Upper lobe of left lung (tissue), 4 donors: ENCODE data around the gene RIOX2.

Experiments
- CTCF ChIP-seq, 6 experiments: fragments of 450-650 bp in 4 of 6; fragments of 200-600 bp in 2 of 6; sonication (generic) in 2 of 6; IDR thresholded peaks; one replicate each; pipeline ENCODE4 v1.5.1; 2016 to 2019; ENCODE audit warnings: antibody characterized with exemption in 6 of 6
- EP300 ChIP-seq, 4 donors: sonication (generic); formaldehyde crosslinking; IDR thresholded peaks; one replicate each; pipeline ENCODE4 v1.5.1; 2017; ENCODE audit warnings: antibody characterized with exemption in 4 of 4, control low read depth in 2 of 4
- POLR2A ChIP-seq, 4 donors: fragments of 450-650 bp; IDR thresholded peaks; one replicate each; pipeline ENCODE4 v1.5.1; 2016 to 2017; ENCODE audit warnings: antibody characterized with exemption in 4 of 4, mild to moderate bottlenecking in 2 of 4
- POLR2AphosphoS5 ChIP-seq, 2 donors: sonication (generic); formaldehyde crosslinking; IDR thresholded peaks; one replicate each; pipeline ENCODE4 v1.5.1; 2017; ENCODE audit warnings: antibody characterized with exemption in 2 of 2

- TF ChIP-seq CTCF (IDR thresholded peaks at IDR 0.05) (no peak), POLR2A (IDR thresholded peaks at IDR 0.05) (no peak), EP300 (IDR thresholded peaks at IDR 0.05) (no peak), POLR2AphosphoS5 (IDR thresholded peaks at IDR 0.05) (no peak)
These were observed 1.1 kb downstream of the RIOX2 start for GRCh38 chr3:97970956-97971620.
